HepG2 (cell line): Measurements from ENCODE around the gene AADACL4. TPM values are rescaled to one million over a fixed set of nuclear protein-coding genes. Genes with fewer than 3 reads are reported as not detected.

Experiments used
- ATAC-seq: fragments of 200-7000 bp; cut with Tn5 transposase; 3 replicates; pipeline ENCODE4 v1.9.1; 2020; ENCODE audit warnings: mild to moderate bottlenecking, moderate library complexity
- BruUV-seq: library from RNA; stranded (reverse); fragments of 400-500 nt; replicated peaks from 2 replicates; lab custom pipeline; 2021; lab: Mats Ljungman, UMichigan
- CTCF ChIA-PET: fragments of 300-600 bp; formaldehyde crosslinking; extraction: SDS; loops from one replicate; lab custom pipeline; 2021; ENCODE audit warnings: low total read pairs, inconsistent platforms, low intra/inter-chr PET ratio; lab: Yijun Ruan, JAX
- POLR2A ChIA-PET: fragments of 350-600 bp; sonication (Branson Sonifier 250); formaldehyde crosslinking; loops from one replicate; lab custom pipeline; 2020; ENCODE audit warnings: antibody characterized with exemption, inconsistent platforms; lab: Yijun Ruan, JAX
- DNase-seq: peaks from one replicate; pipeline ENCODE4 v3.0.0-alpha.2; 2015; ENCODE audit warnings: low spot score
- FAIRE-seq: peaks from 3 replicates; lab custom pipeline; 2011; peaks lifted over from hg19 to GRCh38; lab: Jason Lieb, UNC
- H2AFZ ChIP-seq: one replicate; pipeline ENCODE4 v1.6.1; 2011; ENCODE audit warnings: low read length, inconsistent platforms
- H3K27ac ChIP-seq: fragments of 300-600 bp; 3 replicates; pipeline ENCODE4 v1.8.0; 2011; ENCODE audit warnings: mixed run types, mild to moderate bottlenecking, mixed read lengths, low read length, inconsistent platforms; ENCODE audit not compliant: insufficient read depth; ENCODE audit errors: extremely low read length
- H3K27me3 ChIP-seq, 2 experiments: fragments of 200-600 bp in 1 of 2; 2 replicates in 1 of 2; 3 replicates in 1 of 2; pipeline versions ENCODE4 v1.6.0 to v1.8.0; 2011; ENCODE audit warnings: low read length in 2 of 2, mild to moderate bottlenecking in 2 of 2, moderate library complexity in 2 of 2, inconsistent platforms in 1 of 2; ENCODE audit not compliant: insufficient read depth in 2 of 2, control insufficient read depth in 1 of 2
- H3K36me3 ChIP-seq, 2 experiments: fragments of 200-600 bp in 1 of 2; replicated peaks in 1 of 2; 2 replicates in 1 of 2; 3 replicates in 1 of 2; pipeline versions ENCODE4 v1.5.1 to v1.8.0; 2011; ENCODE audit warnings: low read length in 2 of 2, inconsistent platforms in 1 of 2; ENCODE audit not compliant: insufficient read depth in 2 of 2, control insufficient read depth in 1 of 2
- H3K4me1 ChIP-seq: 2 replicates; pipeline ENCODE4 v1.5.1; 2012; ENCODE audit warnings: low read length, inconsistent platforms; ENCODE audit not compliant: insufficient read depth
- H3K4me2 ChIP-seq: 2 replicates; pipeline ENCODE4 v1.6.0; 2011; ENCODE audit warnings: low read depth, low read length, inconsistent platforms
- H3K4me3 ChIP-seq, 3 experiments: fragments of 200-600 bp in 1 of 3; sonication (generic), shearing (Covaris generic) in 1 of 3; replicated peaks in 1 of 3; 2 replicates each; pipeline ENCODE4 v1.5.1; 2011 to 2016; ENCODE audit warnings: low read length in 3 of 3, inconsistent platforms in 2 of 3, low read depth in 2 of 3, mild to moderate bottlenecking in 2 of 3, control low read depth in 1 of 3, mixed read lengths in 1 of 3; ENCODE audit not compliant: insufficient read depth in 1 of 3
- H3K79me2 ChIP-seq: one replicate; pipeline ENCODE4 v1.6.1; 2011; ENCODE audit warnings: low read length, inconsistent platforms; ENCODE audit not compliant: insufficient read depth
- H3K9ac ChIP-seq: 2 replicates; pipeline ENCODE4 v1.6.0; 2011; ENCODE audit warnings: mild to moderate bottlenecking, low read depth, low read length, inconsistent platforms; ENCODE audit not compliant: insufficient read depth
- H3K9me3 ChIP-seq: 2 replicates; pipeline ENCODE4 v1.5.1; 2012; ENCODE audit warnings: mild to moderate bottlenecking, low read length
- H4K20me1 ChIP-seq: 2 replicates; pipeline ENCODE4 v1.6.0; 2011; ENCODE audit warnings: inconsistent platforms, mild to moderate bottlenecking, low read length, moderate library complexity; ENCODE audit not compliant: insufficient read depth
- CREM ChIP-seq, 2 experiments: sonication (generic) in 1 of 2; formaldehyde crosslinking in 1 of 2; IDR thresholded peaks; 2 replicates each; pipeline versions ENCODE4 v1.4.0 to v1.6.1; 2016 to 2020; ENCODE audit warnings: antibody characterized with exemption in 1 of 2, mild to moderate bottlenecking in 1 of 2, missing genetic modification reagents in 1 of 2
- KLF15 ChIP-seq: sonication (generic); formaldehyde crosslinking; IDR thresholded peaks from 2 replicates; pipeline ENCODE4 v1.8.1; 2023; ENCODE audit warnings: borderline replicate concordance, mild to moderate bottlenecking, inconsistent platforms, missing genetic modification reagents, mixed read lengths
- KLF16 ChIP-seq, 2 experiments: sonication (generic) in 1 of 2; formaldehyde crosslinking in 1 of 2; IDR thresholded peaks; 2 replicates each; pipeline versions ENCODE4 v1.6.1 to v1.8.0; 2016 to 2023; ENCODE audit warnings: missing genetic modification reagents in 2 of 2, missing compliant biosample characterization in 1 of 2
- MTA1 ChIP-seq: sonication (generic); formaldehyde crosslinking; IDR thresholded peaks from 2 replicates; pipeline ENCODE4 v1.4.0; 2020; ENCODE audit warnings: missing genetic modification reagents, mild to moderate bottlenecking, borderline replicate concordance
- NFATC3 ChIP-seq: sonication (generic); formaldehyde crosslinking; IDR thresholded peaks from 2 replicates; pipeline ENCODE4 v1.5.1; 2020; ENCODE audit warnings: mild to moderate bottlenecking, missing genetic modification reagents
- POLR2AphosphoS2 ChIP-seq: IDR thresholded peaks from 2 replicates; pipeline ENCODE4 v1.6.1; 2011; ENCODE audit warnings: low read depth, low read length, improper control_type of control experiment
- STAT5B ChIP-seq: sonication (generic); formaldehyde crosslinking; IDR thresholded peaks from 2 replicates; pipeline ENCODE4 v1.4.0; 2020; ENCODE audit warnings: missing genetic modification reagents
- U2AF2 ChIP-seq: fragments of 200-400 bp; formaldehyde crosslinking; IDR thresholded peaks from 2 replicates; pipeline ENCODE4 v1.6.1; 2017; ENCODE audit warnings: low read depth, mild to moderate bottlenecking, low read length
- ZNF136 ChIP-seq: sonication (generic); formaldehyde crosslinking; IDR thresholded peaks from 2 replicates; pipeline ENCODE4 v1.8.1; 2022; ENCODE audit warnings: low read depth, mild to moderate bottlenecking, moderate library complexity, missing genetic modification reagents
- ZNF205 ChIP-seq: IDR thresholded peaks from 2 replicates; pipeline ENCODE4 v1.6.1; 2018; ENCODE audit warnings: missing biosample characterization, missing genetic modification reagents
- ZNF234 ChIP-seq: sonication (generic); formaldehyde crosslinking; conservative IDR thresholded peaks from 2 replicates; pipeline ENCODE4 v1.5.1; 2020; ENCODE audit warnings: mild to moderate bottlenecking, missing genetic modification reagents
- ZNF335 ChIP-seq: sonication (generic); formaldehyde crosslinking; IDR thresholded peaks from 2 replicates; pipeline ENCODE4 v1.4.0; 2020; ENCODE audit warnings: missing genetic modification reagents
- ZNF354B ChIP-seq: sonication (generic); formaldehyde crosslinking; IDR thresholded peaks from 2 replicates; pipeline ENCODE4 v1.8.0; 2022; ENCODE audit warnings: mild to moderate bottlenecking, missing genetic modification reagents
- ZSCAN31 ChIP-seq: sonication (generic); formaldehyde crosslinking; IDR thresholded peaks from 2 replicates; pipeline ENCODE4 v1.5.0; 2020; ENCODE audit warnings: low read depth, mild to moderate bottlenecking, missing genetic modification reagents
- WGBS: methylation state at CpG from one replicate; pipeline ENCODE4 v1.1.6; 2017; ENCODE audit warnings: low lambda C conversion rate; 5-methylcytosine and 5-hydroxymethylcytosine counted together
- in situ Hi-C: cut with HindIII; loops from 2 replicates; pipeline ENCODE4 v1.10.0; 2017; ENCODE audit warnings: low pct_unique_long_range_greater_than_20kb; ENCODE audit not compliant: extremely low pct_ligation_motif_present
- intact Hi-C: fragments of 100-400 bp; cut with micrococcal nuclease; formaldehyde crosslinking; loops from one replicate; pipeline ENCODE4 v1.10.0; 2022; ENCODE audit not compliant: unreplicated experiment
- polyA plus RNA-seq, 8 experiments: library from polyadenylated mRNA; depleted of rRNA in 3 of 8; stranded (reverse) in 7 of 8; unstranded in 1 of 8; fragments of >200 nt; fragmentation: Illumina TruSeq in 4 of 8; extraction: Trizol in 4 of 8; gene quantifications; 2 replicates each; pipeline versions ENCODE4 v1.2.1 to v1.2.3, GENCODE V29; 2011 to 2016; ENCODE audit warnings: low read depth in 4 of 8, missing spikeins in 1 of 8, mixed read lengths in 1 of 8; ENCODE audit not compliant: insufficient read depth in 1 of 8
- total RNA-seq, 5 experiments: library from RNA; depleted of rRNA; stranded (reverse); fragments of >200 nt; fragmentation: Illumina TruSeq; extraction: Trizol; gene quantifications; 2 replicates each; pipeline ENCODE4 v1.2.3, GENCODE V29; 2016; ENCODE audit warnings: low read depth in 1 of 5
- TF ChIP-seq, protein P1 (sequence below): sonication (generic); formaldehyde crosslinking; IDR thresholded peaks from 2 replicates; pipeline ENCODE4 v1.4.0; 2020; ENCODE audit warnings: missing genetic modification reagents
- TF ChIP-seq, protein P2 (sequence below): sonication (generic); formaldehyde crosslinking; IDR thresholded peaks from 2 replicates; pipeline ENCODE4 v1.8.0; 2022; ENCODE audit warnings: missing genetic modification reagents, mild to moderate bottlenecking, borderline replicate concordance

Gene AADACL4
- total and polyA plus RNA-seq, 2 of the 13 experiments (the other 11 are each of a cell fraction or from before 2014, with no cell fraction given) = not detected

DNA sequence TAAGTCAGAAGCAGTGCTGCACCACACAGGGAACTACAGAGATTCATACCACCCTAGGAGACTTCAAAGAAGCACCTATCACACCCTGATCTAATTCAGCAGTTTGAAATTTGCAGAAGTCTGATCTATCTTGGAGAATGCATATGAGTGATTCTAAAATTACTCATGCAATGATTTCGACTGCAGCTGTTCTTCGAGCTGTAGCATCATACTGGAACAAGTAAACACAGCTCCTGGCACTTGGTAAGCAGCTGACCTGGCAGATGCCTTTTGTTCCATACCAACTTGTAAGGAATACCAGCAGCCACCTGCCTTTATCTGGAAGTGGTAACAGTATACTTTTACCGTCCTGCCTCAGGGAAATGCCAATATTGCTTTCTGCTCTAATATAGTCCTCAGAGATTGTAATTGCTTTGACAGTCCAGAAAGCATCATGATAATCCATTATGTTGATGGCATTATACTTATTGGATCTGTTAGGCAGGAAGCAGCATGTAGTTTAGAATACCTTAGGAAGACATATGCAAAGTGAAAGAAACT lies 25.7 kb downstream of the AADACL4 start:
- in situ Hi-C loops = loop anchor here (25.0 kb wide), 1 partner anchor 557 kb away; no protein-coding TSS in a partner anchor
- intact Hi-C loops = loop anchor here (2.0 kb wide), 1 partner anchor 69 kb away; no protein-coding TSS in a partner anchor
- no peaks in the 10 kb centered on the region for H3K4me1 ChIP-seq
- H3K4me3 ChIP-seq = no peak overlapping the region
- no peak overlapping the region for H2AFZ ChIP-seq
- ATAC-seq (no peak), FAIRE-seq (no peak), DNase-seq (no peak)
- ChIA-PET POLR2A (no interaction called here), CTCF (no interaction called here)
- peaks cover 2 to 4% of the 10 kb centered on the region in 2 experiments; a peak in 2 of 5 replicates for H3K27me3 ChIP-seq
- no peak overlapping the region for H3K27ac ChIP-seq
- WGBS = 0% methylated on average over 1 of the region's 3 CpGs
- no peak overlapping the region for H3K4me2 ChIP-seq
- no peaks in the 10 kb centered on the region for H3K36me3 ChIP-seq
- H3K79me2 ChIP-seq = no peaks in the 10 kb centered on the region
- H4K20me1 ChIP-seq = no peaks in the 10 kb centered on the region
- no TSS peak for BruUV-seq
- TF ChIP-seq, protein P1, sequence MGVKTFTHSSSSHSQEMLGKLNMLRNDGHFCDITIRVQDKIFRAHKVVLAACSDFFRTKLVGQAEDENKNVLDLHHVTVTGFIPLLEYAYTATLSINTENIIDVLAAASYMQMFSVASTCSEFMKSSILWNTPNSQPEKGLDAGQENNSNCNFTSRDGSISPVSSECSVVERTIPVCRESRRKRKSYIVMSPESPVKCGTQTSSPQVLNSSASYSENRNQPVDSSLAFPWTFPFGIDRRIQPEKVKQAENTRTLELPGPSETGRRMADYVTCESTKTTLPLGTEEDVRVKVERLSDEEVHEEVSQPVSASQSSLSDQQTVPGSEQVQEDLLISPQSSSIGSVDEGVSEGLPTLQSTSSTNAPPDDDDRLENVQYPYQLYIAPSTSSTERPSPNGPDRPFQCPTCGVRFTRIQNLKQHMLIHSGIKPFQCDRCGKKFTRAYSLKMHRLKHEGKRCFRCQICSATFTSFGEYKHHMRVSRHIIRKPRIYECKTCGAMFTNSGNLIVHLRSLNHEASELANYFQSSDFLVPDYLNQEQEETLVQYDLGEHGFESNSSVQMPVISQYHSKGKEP = no peak
- TF ChIP-seq KLF16 (CRISPR knock-in tag; IDR thresholded peaks at IDR 0.05) = no peak
- peaks cover 10% of the 10 kb centered on the region; the same call in 1 of the 2 replicates for H3K9me3 ChIP-seq
- H3K9ac ChIP-seq = no peak overlapping the region

DNA sequence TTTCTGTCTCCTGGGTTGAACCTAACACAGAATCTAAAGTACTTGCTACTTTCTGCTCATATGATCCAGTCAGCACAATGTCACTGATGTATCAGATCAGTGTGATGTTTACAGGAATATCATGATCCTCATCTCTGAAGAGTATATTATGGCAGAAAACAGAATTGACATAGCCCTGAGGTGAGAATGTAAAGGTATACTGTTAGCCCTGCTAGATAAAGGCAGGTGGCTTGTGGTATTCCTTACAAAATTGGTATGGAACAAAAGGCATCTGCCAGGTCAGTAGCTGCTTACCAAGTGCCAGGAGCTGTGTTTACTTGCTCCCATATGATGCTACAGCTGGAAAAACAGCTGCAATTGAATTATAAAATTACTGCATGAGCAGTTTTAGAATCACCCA lies 30.5 kb downstream of the AADACL4 start:
- Histone ChIP-seq H3K9ac (no peak overlapping the region), H3K4me2 (no peak overlapping the region), H3K79me2 (no peaks in the 10 kb centered on the region), H3K27ac (no peak overlapping the region), H3K4me3 (no peak overlapping the region), H3K36me3 (no peaks in the 10 kb centered on the region), H3K9me3 (no peaks in the 10 kb centered on the region), H2AFZ (no peak overlapping the region), H4K20me1 (no peaks in the 10 kb centered on the region), H3K4me1 (no peaks in the 10 kb centered on the region), H3K27me3 (peaks cover 2 to 8% of the 10 kb centered on the region in 2 experiments; a peak in 2 of 5 replicates)
- ATAC-seq = no peak
- BruUV-seq = no TSS peak
- FAIRE-seq = no peak
- CTCF ChIA-PET = no interaction called here
- POLR2A ChIA-PET = no interaction called here
- intact Hi-C loops = no loop called here
- no peak for DNase-seq
- in situ Hi-C loops = loop anchor here (25.0 kb wide), 1 partner anchor 562 kb away; no protein-coding TSS in a partner anchor
- no peak for TF ChIP-seq MTA1
- TF ChIP-seq KLF15 (CRISPR knock-in tag) = no peak
- no peak for TF ChIP-seq ZNF234 (CRISPR knock-in tag)
- no peak for TF ChIP-seq ZSCAN31
- no peak for TF ChIP-seq ZNF205 (CRISPR knock-in tag)
- TF ChIP-seq U2AF2 = no peak
- TF ChIP-seq ZNF136 (CRISPR knock-in tag) = no peak
- TF ChIP-seq POLR2AphosphoS2 = no peak
- no peak for TF ChIP-seq ZNF335 (CRISPR knock-in tag)
- TF ChIP-seq CREM (IDR thresholded peaks at IDR 0.05) = no peak
- TF ChIP-seq CREM (CRISPR knock-in tag; IDR thresholded peaks at IDR 0.05) = no peak
- TF ChIP-seq, protein P2, sequence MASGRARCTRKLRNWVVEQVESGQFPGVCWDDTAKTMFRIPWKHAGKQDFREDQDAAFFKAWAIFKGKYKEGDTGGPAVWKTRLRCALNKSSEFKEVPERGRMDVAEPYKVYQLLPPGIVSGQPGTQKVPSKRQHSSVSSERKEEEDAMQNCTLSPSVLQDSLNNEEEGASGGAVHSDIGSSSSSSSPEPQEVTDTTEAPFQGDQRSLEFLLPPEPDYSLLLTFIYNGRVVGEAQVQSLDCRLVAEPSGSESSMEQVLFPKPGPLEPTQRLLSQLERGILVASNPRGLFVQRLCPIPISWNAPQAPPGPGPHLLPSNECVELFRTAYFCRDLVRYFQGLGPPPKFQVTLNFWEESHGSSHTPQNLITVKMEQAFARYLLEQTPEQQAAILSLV (CRISPR knock-in tag) = no peak
- TF ChIP-seq STAT5B (CRISPR knock-in tag) = no peak
- no peak for TF ChIP-seq ZNF354B (CRISPR knock-in tag)
- TF ChIP-seq NFATC3 = no peak
